Hepatocyte (in vitro differentiated cells): ENCODE data around the gene ZNF622.

ENCODE experiments used
- CTCF ChIP-seq: fragments of 200-600 bp; sonication (generic); IDR thresholded peaks from 2 replicates; pipeline ENCODE4 v1.5.1; 2016; ENCODE audit warnings: antibody characterized with exemption, mild to moderate bottlenecking; ENCODE audit not compliant: poor library complexity
- EZH2 ChIP-seq: fragments of 200-600 bp; sonication (generic); IDR thresholded peaks from 2 replicates; pipeline ENCODE4 v1.6.1; 2016; ENCODE audit warnings: antibody characterized with exemption, mild to moderate bottlenecking, borderline replicate concordance
- EZH2phosphoT487 ChIP-seq: fragments of 200-600 bp; sonication (generic); IDR thresholded peaks from one replicate; pipeline ENCODE4 v1.6.1; 2018; ENCODE audit warnings: antibody characterized with exemption, mild to moderate bottlenecking, low read depth, moderate library complexity; ENCODE audit not compliant: unreplicated experiment, severe bottlenecking

GRCh38 chr5:16427587-16427986 is 38.0 kb downstream of the ZNF622 start:
- TF ChIP-seq EZH2 (no peak), CTCF (no peak), EZH2phosphoT487 (no peak)
